Hepatocyte (in vitro differentiated cells): ENCODE results near the gene RNF181. TPM values are rescaled to one million over a fixed set of nuclear protein-coding genes. Genes with fewer than 3 reads are reported as not detected.

Experiments used
- DNase-seq: peaks from one replicate; pipeline ENCODE4 v3.0.0-alpha.2; 2016; ENCODE audit warnings: low spot score
- H2AFZ ChIP-seq: fragments of 200-600 bp; sonication (generic); 2 replicates; pipeline ENCODE4 v1.6.0; 2016; ENCODE audit warnings: antibody characterized with exemption, mild to moderate bottlenecking
- H3K27ac ChIP-seq: fragments of 200-600 bp; sonication (generic); 2 replicates; pipeline ENCODE4 v1.5.1; 2016; ENCODE audit warnings: mild to moderate bottlenecking
- H3K27me3 ChIP-seq: fragments of 200-600 bp; sonication (generic); 2 replicates; pipeline ENCODE4 v1.6.1; 2016
- H3K36me3 ChIP-seq: fragments of 200-600 bp; sonication (generic); replicated peaks from 2 replicates; pipeline ENCODE4 v1.5.1; 2016; ENCODE audit warnings: low read depth; ENCODE audit not compliant: insufficient read depth
- H3K4me1 ChIP-seq: fragments of 200-600 bp; sonication (generic); 2 replicates; pipeline ENCODE4 v1.5.1; 2016; ENCODE audit warnings: mild to moderate bottlenecking, moderate library complexity; ENCODE audit not compliant: insufficient read depth
- H3K4me2 ChIP-seq: fragments of 200-600 bp; sonication (generic); 2 replicates; pipeline ENCODE4 v1.6.0; 2016
- H3K4me3 ChIP-seq: fragments of 200-600 bp; sonication (generic); 2 replicates; pipeline ENCODE4 v1.5.1; 2016; ENCODE audit warnings: mild to moderate bottlenecking
- H3K79me2 ChIP-seq: fragments of 200-600 bp; sonication (generic); 2 replicates; pipeline ENCODE4 v1.6.0; 2017; ENCODE audit warnings: mild to moderate bottlenecking
- H3K9me2 ChIP-seq: fragments of 200-600 bp; sonication (generic); replicated peaks from 2 replicates; pipeline ENCODE4 v1.6.0; 2017; ENCODE audit warnings: mild to moderate bottlenecking; ENCODE audit not compliant: insufficient read depth
- H3K9me3 ChIP-seq: fragments of 200-600 bp; sonication (generic); 2 replicates; pipeline ENCODE4 v1.5.1; 2016; ENCODE audit warnings: low read depth, mild to moderate bottlenecking
- H4K20me1 ChIP-seq: fragments of 200-600 bp; sonication (generic); 2 replicates; pipeline ENCODE4 v1.6.0; 2016; ENCODE audit warnings: mild to moderate bottlenecking; ENCODE audit not compliant: insufficient read depth, poor library complexity, severe bottlenecking
- CTCF ChIP-seq: fragments of 200-600 bp; sonication (generic); IDR thresholded peaks from 2 replicates; pipeline ENCODE4 v1.5.1; 2016; ENCODE audit warnings: antibody characterized with exemption, mild to moderate bottlenecking; ENCODE audit not compliant: poor library complexity
- EZH2 ChIP-seq: fragments of 200-600 bp; sonication (generic); IDR thresholded peaks from 2 replicates; pipeline ENCODE4 v1.6.1; 2016; ENCODE audit warnings: antibody characterized with exemption, mild to moderate bottlenecking, borderline replicate concordance
- EZH2phosphoT487 ChIP-seq: fragments of 200-600 bp; sonication (generic); IDR thresholded peaks from one replicate; pipeline ENCODE4 v1.6.1; 2018; ENCODE audit warnings: antibody characterized with exemption, mild to moderate bottlenecking, low read depth, moderate library complexity; ENCODE audit not compliant: unreplicated experiment, severe bottlenecking
- WGBS: methylation state at CpG from one replicate; pipeline ENCODE4 v1.1.6; 2016; ENCODE audit warnings: low lambda C conversion rate; ENCODE audit errors: missing lambda C conversion rate; 5-methylcytosine and 5-hydroxymethylcytosine counted together
- polyA plus RNA-seq: library from polyadenylated mRNA; unstranded; fragments of >200 nt; fragmentation: Nextera tagmentation; extraction: Ambion mirVana; gene quantifications from 2 replicates; pipeline ENCODE4 v1.2.1, GENCODE V29; 2016
- total RNA-seq: library from RNA; depleted of rRNA; stranded (reverse); fragments of >200 nt; gene quantifications from 2 replicates; pipeline ENCODE4 v1.2.3, GENCODE V29; 2014

The RNF181 gene
- total and polyA plus RNA-seq, 2 experiments from 2014 or later, result 159 to 250 TPM

- Histone ChIP-seq H4K20me1 (peaks cover 5% of the 10 kb centered on the region), H3K4me2 (no peak overlapping the region), H3K9me2 (no peaks in the 10 kb centered on the region), H2AFZ (no peak overlapping the region), H3K27ac (no peak overlapping the region), H3K36me3 (no peaks in the 10 kb centered on the region), H3K9me3 (no peaks in the 10 kb centered on the region), H3K27me3 (no peaks in the 10 kb centered on the region), H3K4me1 (peaks cover 13% of the 10 kb centered on the region), H3K4me3 (no peak overlapping the region), H3K79me2 (peaks cover 31% of the 10 kb centered on the region)
- TF ChIP-seq EZH2phosphoT487, result no peak
- 85% methylated on average over 14 of the region's 14 CpGs for WGBS
- DNase-seq, result no peak
Measured at GRCh38 chr2:85598594-85599340, 3.2 kb downstream of the RNF181 start.

- DNase-seq, result no peak
Measured at GRCh38 chr2:85599468-85600234, 4.1 kb downstream of the RNF181 start.

GRCh38 chr2:85600235-85600575 lies 4.7 kb downstream of the RNF181 start:
- Histone ChIP-seq H2AFZ (no peak overlapping the region), H3K27ac (no peak overlapping the region), H3K79me2 (peaks cover 41% of the 10 kb centered on the region), H3K9me3 (no peaks in the 10 kb centered on the region), H3K4me2 (no peak overlapping the region), H3K4me1 (peaks cover 27% of the 10 kb centered on the region), H3K27me3 (no peaks in the 10 kb centered on the region), H3K36me3 (no peaks in the 10 kb centered on the region), H3K4me3 (no peak overlapping the region), H3K9me2 (no peaks in the 10 kb centered on the region), H4K20me1 (peaks cover 5% of the 10 kb centered on the region)
- no peak for TF ChIP-seq CTCF
- TF ChIP-seq EZH2, result no peak
- no peak for TF ChIP-seq EZH2phosphoT487
- DNase-seq, result no peak
- WGBS, result 100% methylated on average over 3 of the region's 3 CpGs

More at GRCh38 chr2:85599468-85600234, 4.1 kb downstream of the RNF181 start:
- no peaks in the 10 kb centered on the region for H3K27me3 ChIP-seq
- no peaks in the 10 kb centered on the region for H3K9me2 ChIP-seq
- no peak overlapping the region for H3K4me3 ChIP-seq
- peaks cover 5% of the 10 kb centered on the region for H4K20me1 ChIP-seq
- H3K9me3 ChIP-seq, result no peaks in the 10 kb centered on the region
- H3K36me3 ChIP-seq, result no peaks in the 10 kb centered on the region
- no peak overlapping the region for H3K4me2 ChIP-seq
- 80% methylated on average over 17 of the region's 17 CpGs for WGBS
- peaks cover 40% of the 10 kb centered on the region for H3K79me2 ChIP-seq
- H3K27ac ChIP-seq, result no peak overlapping the region
- TF ChIP-seq EZH2 (no peak), EZH2phosphoT487 (no peak), CTCF (no peak)
- H3K4me1 ChIP-seq, result peaks cover 21% of the 10 kb centered on the region
- no peak overlapping the region for H2AFZ ChIP-seq
